Suprapubic skin (tissue), 3 donors: Measurements from ENCODE around the gene OTOF.

Experiments used
- EP300 ChIP-seq: sonication (generic); formaldehyde crosslinking; IDR thresholded peaks from one replicate; pipeline ENCODE4 v1.6.1; 2017; ENCODE audit warnings: antibody characterized with exemption
- POLR2A ChIP-seq, 2 donors: fragments of 450-650 bp; IDR thresholded peaks; one replicate each; pipeline ENCODE4 v1.6.1; 2017; ENCODE audit warnings: antibody characterized with exemption in 2 of 2, mild to moderate bottlenecking in 2 of 2, moderate library complexity in 2 of 2
- TF ChIP-seq, protein P1 (sequence below), 2 donors: fragments of 200-600 bp in 1 of 2; fragments of 450-650 bp in 1 of 2; sonication (generic) in 1 of 2; IDR thresholded peaks; one replicate each; pipeline ENCODE4 v1.5.1; 2016 to 2019; ENCODE audit warnings: antibody characterized with exemption in 2 of 2, mild to moderate bottlenecking in 1 of 2, moderate library complexity in 1 of 2

DNA sequence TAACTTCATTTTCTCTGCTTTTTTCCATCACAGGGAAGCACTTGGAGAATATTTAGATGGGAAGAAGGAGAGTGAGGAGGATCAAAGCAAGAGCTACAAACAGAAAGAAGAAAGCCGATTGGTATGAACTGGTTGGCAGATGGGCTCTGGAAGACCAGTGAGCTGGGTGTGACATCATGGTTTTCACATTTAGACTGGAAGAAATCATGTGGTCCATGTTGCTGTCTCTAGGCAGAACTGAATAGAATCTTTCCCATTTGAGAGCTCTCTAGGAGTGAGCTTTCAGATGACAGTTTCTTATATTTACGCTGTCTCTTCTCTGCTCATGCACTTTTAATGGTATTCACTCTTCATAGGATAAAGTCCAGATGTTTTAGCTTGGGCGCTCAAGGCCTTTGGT, 63.6 kb downstream of the OTOF start:
- TF ChIP-seq, protein P1, sequence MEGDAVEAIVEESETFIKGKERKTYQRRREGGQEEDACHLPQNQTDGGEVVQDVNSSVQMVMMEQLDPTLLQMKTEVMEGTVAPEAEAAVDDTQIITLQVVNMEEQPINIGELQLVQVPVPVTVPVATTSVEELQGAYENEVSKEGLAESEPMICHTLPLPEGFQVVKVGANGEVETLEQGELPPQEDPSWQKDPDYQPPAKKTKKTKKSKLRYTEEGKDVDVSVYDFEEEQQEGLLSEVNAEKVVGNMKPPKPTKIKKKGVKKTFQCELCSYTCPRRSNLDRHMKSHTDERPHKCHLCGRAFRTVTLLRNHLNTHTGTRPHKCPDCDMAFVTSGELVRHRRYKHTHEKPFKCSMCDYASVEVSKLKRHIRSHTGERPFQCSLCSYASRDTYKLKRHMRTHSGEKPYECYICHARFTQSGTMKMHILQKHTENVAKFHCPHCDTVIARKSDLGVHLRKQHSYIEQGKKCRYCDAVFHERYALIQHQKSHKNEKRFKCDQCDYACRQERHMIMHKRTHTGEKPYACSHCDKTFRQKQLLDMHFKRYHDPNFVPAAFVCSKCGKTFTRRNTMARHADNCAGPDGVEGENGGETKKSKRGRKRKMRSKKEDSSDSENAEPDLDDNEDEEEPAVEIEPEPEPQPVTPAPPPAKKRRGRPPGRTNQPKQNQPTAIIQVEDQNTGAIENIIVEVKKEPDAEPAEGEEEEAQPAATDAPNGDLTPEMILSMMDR (IDR thresholded peaks at IDR 0.05) = no peak
- TF ChIP-seq EP300 (no peak), POLR2A (IDR thresholded peaks at IDR 0.05) (no peak)
